ENCODE measurements around the gene PLSCR5. TPM values are rescaled to one million over a fixed set of nuclear protein-coding genes. Genes with fewer than 3 reads are reported as not detected.

PLSCR5 gene
- total RNA-seq, 3 donors from 2014 or later, result not detected

DNA sequence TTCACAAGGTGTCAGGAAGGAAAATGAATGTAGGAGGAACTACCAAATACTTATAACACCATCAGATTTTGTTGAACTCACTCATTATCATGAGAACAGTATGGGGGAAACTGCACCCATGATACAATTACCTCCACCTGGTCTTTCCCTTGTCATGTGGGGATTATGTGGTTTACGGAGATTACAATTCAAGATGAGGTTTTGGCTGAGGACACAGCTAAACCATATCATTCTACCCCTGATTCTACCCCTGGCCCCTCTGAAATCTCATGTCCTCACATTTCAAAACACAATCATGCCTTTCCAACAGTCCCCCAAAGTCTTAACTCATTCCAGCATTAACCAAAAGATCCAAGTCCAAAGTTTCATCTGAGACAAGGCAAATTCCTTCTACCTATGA is 43.7 kb downstream of the PLSCR5 start:
- no peaks in the 10 kb centered on the region for H3K27me3 ChIP-seq
- H3K4me3 ChIP-seq, result no peak overlapping the region
- no peaks in the 10 kb centered on the region for H3K9me3 ChIP-seq
- no peaks in the 10 kb centered on the region for H3K36me3 ChIP-seq
- intact Hi-C loops (cut with DNase I; ENCODE audit: low total_unique reads), result no loop called here
- no peak overlapping the region for H3K27ac ChIP-seq
- no peak for DNase-seq (ENCODE audit: low spot score in 2 of 2)
- H3K4me1 ChIP-seq, result no peaks in the 10 kb centered on the region
- TF ChIP-seq POLR2A (IDR thresholded peaks at IDR 0.05) (no peak), POLR2AphosphoS5 (IDR thresholded peaks at IDR 0.05) (no peak)
- TF ChIP-seq, protein P1, sequence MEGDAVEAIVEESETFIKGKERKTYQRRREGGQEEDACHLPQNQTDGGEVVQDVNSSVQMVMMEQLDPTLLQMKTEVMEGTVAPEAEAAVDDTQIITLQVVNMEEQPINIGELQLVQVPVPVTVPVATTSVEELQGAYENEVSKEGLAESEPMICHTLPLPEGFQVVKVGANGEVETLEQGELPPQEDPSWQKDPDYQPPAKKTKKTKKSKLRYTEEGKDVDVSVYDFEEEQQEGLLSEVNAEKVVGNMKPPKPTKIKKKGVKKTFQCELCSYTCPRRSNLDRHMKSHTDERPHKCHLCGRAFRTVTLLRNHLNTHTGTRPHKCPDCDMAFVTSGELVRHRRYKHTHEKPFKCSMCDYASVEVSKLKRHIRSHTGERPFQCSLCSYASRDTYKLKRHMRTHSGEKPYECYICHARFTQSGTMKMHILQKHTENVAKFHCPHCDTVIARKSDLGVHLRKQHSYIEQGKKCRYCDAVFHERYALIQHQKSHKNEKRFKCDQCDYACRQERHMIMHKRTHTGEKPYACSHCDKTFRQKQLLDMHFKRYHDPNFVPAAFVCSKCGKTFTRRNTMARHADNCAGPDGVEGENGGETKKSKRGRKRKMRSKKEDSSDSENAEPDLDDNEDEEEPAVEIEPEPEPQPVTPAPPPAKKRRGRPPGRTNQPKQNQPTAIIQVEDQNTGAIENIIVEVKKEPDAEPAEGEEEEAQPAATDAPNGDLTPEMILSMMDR (IDR thresholded peaks at IDR 0.05), result no peak

DNA sequence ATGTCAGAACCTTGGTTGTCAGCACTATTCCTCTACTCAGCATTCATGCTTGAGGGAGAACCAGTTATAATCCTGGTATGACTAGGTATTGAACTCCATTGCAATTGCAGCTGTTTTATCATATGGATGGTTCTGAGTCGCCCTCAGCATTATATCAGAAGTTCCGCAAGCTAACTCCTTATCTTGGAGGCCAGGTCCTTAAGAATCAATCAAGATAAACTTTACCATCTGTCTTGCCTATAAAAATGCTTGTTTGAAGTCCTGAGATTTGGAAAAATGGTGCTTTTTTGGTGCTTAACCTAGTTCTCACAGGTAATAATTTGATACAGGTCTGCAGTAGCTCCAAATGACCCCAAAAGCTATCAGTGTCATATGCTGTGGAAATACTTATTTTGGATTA is 44.5 kb downstream of the PLSCR5 start:
- Histone ChIP-seq H3K27ac (no peak overlapping the region), H3K4me1 (no peaks in the 10 kb centered on the region), H3K9me3 (no peaks in the 10 kb centered on the region), H3K4me3 (no peak overlapping the region), H3K36me3 (no peaks in the 10 kb centered on the region), H3K27me3 (no peaks in the 10 kb centered on the region)
- TF ChIP-seq POLR2AphosphoS5 (IDR thresholded peaks at IDR 0.05) (no peak), POLR2A (IDR thresholded peaks at IDR 0.05) (no peak)
- TF ChIP-seq, protein P1 (IDR thresholded peaks at IDR 0.05), result no peak
- no peak for DNase-seq (ENCODE audit: low spot score in 2 of 2)
- intact Hi-C loops (cut with DNase I; ENCODE audit: low total_unique reads), result no loop called here

DNA sequence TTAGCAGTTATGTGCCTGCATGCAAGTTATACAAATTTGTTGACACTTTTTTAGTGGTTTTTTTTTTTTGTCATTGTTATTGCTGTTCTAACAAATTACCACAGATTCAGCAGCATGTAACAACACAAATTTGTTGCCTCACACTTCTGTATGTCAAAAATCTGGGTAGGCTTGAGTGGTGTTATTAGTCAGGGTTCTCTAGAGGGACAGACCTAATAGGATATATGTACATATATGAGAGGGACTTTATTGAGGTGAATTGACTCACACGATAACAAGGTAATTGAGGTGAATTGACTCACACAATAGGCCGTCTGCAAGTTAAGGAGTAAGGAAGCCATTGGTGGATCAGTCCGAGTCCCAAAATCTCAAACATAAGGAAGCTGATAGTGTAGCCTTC is 45.8 kb downstream of the PLSCR5 start:
- Histone ChIP-seq H3K36me3 (no peaks in the 10 kb centered on the region), H3K27me3 (no peaks in the 10 kb centered on the region), H3K4me1 (no peaks in the 10 kb centered on the region), H3K9me3 (no peaks in the 10 kb centered on the region), H3K4me3 (no peak overlapping the region), H3K27ac (no peak overlapping the region)
- no peak for TF ChIP-seq POLR2A (IDR thresholded peaks at IDR 0.05)
- TF ChIP-seq POLR2AphosphoS5 (IDR thresholded peaks at IDR 0.05), result no peak
- TF ChIP-seq, protein P1 (IDR thresholded peaks at IDR 0.05), result no peak
- no peak for DNase-seq (ENCODE audit: low spot score in 2 of 2)
- intact Hi-C loops (cut with DNase I; ENCODE audit: low total_unique reads), result no loop called here

DNA sequence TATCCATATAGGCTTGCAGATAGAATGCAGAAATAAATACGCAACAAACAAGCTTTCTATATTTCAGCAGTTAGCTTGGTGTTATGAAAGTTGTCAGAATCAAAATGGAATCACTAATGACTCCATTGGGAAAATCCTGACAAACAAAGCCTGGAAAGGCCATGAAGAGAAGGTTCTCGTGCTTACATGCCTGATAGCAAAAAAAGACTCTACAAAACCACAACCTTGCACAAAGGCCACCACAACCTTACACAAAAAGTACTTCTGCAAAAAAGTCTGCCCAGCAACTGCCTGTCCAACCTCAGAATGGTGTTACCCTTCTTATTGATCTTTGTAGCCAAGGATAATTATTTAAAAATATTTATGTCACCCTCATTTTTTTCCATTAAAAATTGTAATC is 46.4 kb downstream of the PLSCR5 start:
- TF ChIP-seq POLR2AphosphoS5 (IDR thresholded peaks at IDR 0.05), result no peak
- no peak for TF ChIP-seq POLR2A (IDR thresholded peaks at IDR 0.05)
- TF ChIP-seq, protein P1 (IDR thresholded peaks at IDR 0.05), result no peak
- no peaks in the 10 kb centered on the region for H3K9me3 ChIP-seq
- H3K4me3 ChIP-seq, result no peak overlapping the region
- no peak overlapping the region for H3K27ac ChIP-seq
- H3K27me3 ChIP-seq, result no peaks in the 10 kb centered on the region
- intact Hi-C loops (cut with DNase I; ENCODE audit: low total_unique reads), result no loop called here
- DNase-seq (ENCODE audit: low spot score in 2 of 2), result no peak
- no peaks in the 10 kb centered on the region for H3K36me3 ChIP-seq
- H3K4me1 ChIP-seq, result no peaks in the 10 kb centered on the region

DNA sequence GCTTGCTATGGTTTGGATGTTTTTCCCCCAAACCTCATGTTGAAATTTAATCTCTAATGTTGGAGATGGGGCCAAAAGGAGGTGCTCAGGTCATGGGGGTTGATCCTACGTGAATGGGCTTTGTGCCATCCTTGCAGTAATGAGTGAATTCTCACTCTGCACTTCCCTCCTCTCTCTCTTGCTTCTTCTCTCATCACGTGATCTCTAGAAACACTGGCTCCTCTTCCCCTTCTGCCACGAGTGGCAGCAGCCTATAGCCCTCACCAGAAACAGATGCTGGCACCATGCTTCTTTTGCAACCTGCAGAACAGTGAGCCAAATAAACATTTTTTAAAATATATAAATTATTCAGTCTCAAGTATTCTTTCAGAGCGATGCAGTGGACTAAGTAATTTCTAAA is 47.4 kb downstream of the PLSCR5 start:
- Histone ChIP-seq H3K27ac (no peak overlapping the region), H3K27me3 (no peaks in the 10 kb centered on the region), H3K4me1 (no peaks in the 10 kb centered on the region), H3K9me3 (no peaks in the 10 kb centered on the region), H3K4me3 (no peak overlapping the region), H3K36me3 (no peaks in the 10 kb centered on the region)
- DNase-seq (ENCODE audit: low spot score in 2 of 2), result no peak
- intact Hi-C loops (cut with DNase I; ENCODE audit: low total_unique reads), result no loop called here
- TF ChIP-seq POLR2A (IDR thresholded peaks at IDR 0.05) (no peak), POLR2AphosphoS5 (IDR thresholded peaks at IDR 0.05) (no peak)
- TF ChIP-seq, protein P1 (IDR thresholded peaks at IDR 0.05), result no peak

All from breast epithelium (tissue), 4 donors.